ENCODE results near the gene LPP.

GRCh38 chr3:188306435-188307005, 152.6 kb downstream of the LPP start:
- TF ChIP-seq CTCF (conservative IDR thresholded peaks at IDR 0.05) (no peak), EZH2 (IDR thresholded peaks at IDR 0.05; ENCODE audit: low read depth) (no peak)

Measured in PC-9 (cell line).